Activated B cell treated with CpG ODN at 0.5 μM for 24 hours (primary cell): Measurements from ENCODE around the gene EMC10. TPM values are rescaled to one million over a fixed set of nuclear protein-coding genes. Genes with fewer than 3 reads are reported as not detected.
A peak's percentile ranks its signal among the peaks of the same experiment; 100 is the strongest.

Experiments
- ATAC-seq: fragments of 200-7000 bp; cut with Tn5 transposase; one replicate; pipeline ENCODE4 v1.10.0; 2021; ENCODE audit warnings: low read depth, mild to moderate bottlenecking, moderate library complexity
- CTCF ChIA-PET: fragments of 350-600 bp; sonication (Branson Sonifier 250); formaldehyde crosslinking; loops from one replicate; lab custom pipeline; 2021; ENCODE audit warnings: antibody characterized with exemption; lab: Charles Lee
- POLR2A ChIA-PET: fragments of 350-600 bp; sonication (Branson Sonifier 250); formaldehyde crosslinking; loops from one replicate; lab custom pipeline; 2021; ENCODE audit warnings: antibody characterized with exemption; lab: Charles Lee
- DNase-seq: peaks from one replicate; pipeline ENCODE4 v3.0.0; 2022
- H3K27ac Mint-ChIP-seq: one replicate; pipeline ENCODE4 v1.8.0; 2020; ENCODE audit warnings: mixed read lengths
- H3K27me3 Mint-ChIP-seq: one replicate; pipeline ENCODE4 v1.8.0; 2021; ENCODE audit warnings: mixed read lengths
- H3K36me3 Mint-ChIP-seq: one replicate; pipeline ENCODE4 v1.8.0; 2021; ENCODE audit warnings: low read depth, mixed read lengths
- H3K4me1 Mint-ChIP-seq: one replicate; pipeline ENCODE4 v1.8.0; 2021; ENCODE audit warnings: mixed read lengths
- H3K4me3 Mint-ChIP-seq: one replicate; pipeline ENCODE4 v1.8.0; 2020; ENCODE audit warnings: mild to moderate bottlenecking, mixed read lengths
- H3K9me3 Mint-ChIP-seq: one replicate; pipeline ENCODE4 v1.8.0; 2020; ENCODE audit warnings: mixed read lengths
- CTCF ChIP-seq: fragments of 200-600 bp; IDR thresholded peaks from one replicate; pipeline ENCODE4 v1.8.0; 2022; ENCODE audit warnings: antibody characterized with exemption, mild to moderate bottlenecking
- intact Hi-C: fragments of 100-400 bp; cut with micrococcal nuclease; formaldehyde crosslinking; loops from one replicate; pipeline ENCODE4 v1.15.1; 2024
- total RNA-seq: library from RNA; stranded (reverse); gene quantifications from 2 replicates; pipeline ENCODE4 v1.2.3, GENCODE V29; 2022

EMC10 gene
- total RNA-seq, 1 donor from 2014 or later: 72.1 TPM

- H3K4me3 Mint-ChIP-seq: peak overlapping the region; percentile 93
- peak overlapping the region; percentile 85 for H3K27ac Mint-ChIP-seq
- CTCF ChIA-PET: no interaction called here
- H3K4me1 Mint-ChIP-seq: peaks cover 23% of the 10 kb centered on the region
- DNase-seq: no peak
- intact Hi-C loops: loop anchor here (1.0 to 5.0 kb wide), 4 partner anchors 16 to 200 kb away; partner anchors contain the start of gene JOSD2
- peaks cover 34% of the 10 kb centered on the region for H3K36me3 Mint-ChIP-seq
- TF ChIP-seq CTCF: no peak
- H3K27me3 Mint-ChIP-seq: no peaks in the 10 kb centered on the region
- H3K9me3 Mint-ChIP-seq: no peaks in the 10 kb centered on the region
- POLR2A ChIA-PET: interaction anchor here (0.5 to 1.5 kb wide), 5 partner anchors 45 to 1459 kb away, joined by 3 to 7 read pairs (median 3); partner anchors contain the start of gene NR1H2
- ATAC-seq: no peak
These were observed 566 bp downstream of the EMC10 start for GRCh38 chr19:50476907-50477238.

- no peaks in the 10 kb centered on the region for H3K9me3 Mint-ChIP-seq
- TF ChIP-seq CTCF: no peak
- CTCF ChIA-PET: interaction anchor here (1.6 to 1.9 kb wide), 2 partner anchors 109 to 120 kb away, joined by 8 to 11 read pairs; no protein-coding TSS in a partner anchor
- H3K27me3 Mint-ChIP-seq: no peaks in the 10 kb centered on the region
- intact Hi-C loops: loop anchor here (5.0 kb wide), 1 partner anchor 199 kb away; no protein-coding TSS in a partner anchor
- H3K27ac Mint-ChIP-seq: no peak overlapping the region
- H3K4me3 Mint-ChIP-seq: peak overlapping the region; percentile 93
- H3K36me3 Mint-ChIP-seq: peaks cover 43% of the 10 kb centered on the region
- H3K4me1 Mint-ChIP-seq: peaks cover 23% of the 10 kb centered on the region
- DNase-seq (no peak), ATAC-seq (no peak)
- POLR2A ChIA-PET: interaction anchor here (1.0 to 2.0 kb wide), 3 partner anchors 33 to 120 kb away, joined by 3 to 8 read pairs (median 3); partner anchors contain the start of gene JOSD2
These were observed 1.6 kb downstream of the EMC10 start for GRCh38 chr19:50477751-50478515.

GRCh38 chr19:50478901-50479715 is 2.8 kb downstream of the EMC10 start:
- H3K36me3 Mint-ChIP-seq: peaks cover 50% of the 10 kb centered on the region
- H3K27me3 Mint-ChIP-seq: no peaks in the 10 kb centered on the region
- DNase-seq (no peak), ATAC-seq (no peak)
- no peak overlapping the region for H3K4me3 Mint-ChIP-seq
- intact Hi-C loops: loop anchor here (5.0 kb wide), 1 partner anchor 198 kb away; no protein-coding TSS in a partner anchor
- no peaks in the 10 kb centered on the region for H3K9me3 Mint-ChIP-seq
- H3K4me1 Mint-ChIP-seq: peaks cover 23% of the 10 kb centered on the region
- TF ChIP-seq CTCF: no peak
- H3K27ac Mint-ChIP-seq: no peak overlapping the region
- ChIA-PET POLR2A (interaction anchor here (0.5 to 2.0 kb wide), 5 partner anchors 12 to 122 kb away, joined by 3 to 8 read pairs (median 3); partner anchors contain the start of gene JOSD2), CTCF (interaction anchor here (0.8 to 1.9 kb wide), 3 partner anchors 110 to 123 kb away, joined by 3 to 11 read pairs (median 8); no protein-coding TSS in a partner anchor)

- DNase-seq (no peak), ATAC-seq (no peak)
- no peak overlapping the region for H3K4me3 Mint-ChIP-seq
- no peaks in the 10 kb centered on the region for H3K9me3 Mint-ChIP-seq
- H3K27me3 Mint-ChIP-seq: no peaks in the 10 kb centered on the region
- peaks cover 53% of the 10 kb centered on the region for H3K36me3 Mint-ChIP-seq
- intact Hi-C loops: loop anchor here (5.0 kb wide), 1 partner anchor 197 kb away; no protein-coding TSS in a partner anchor
- TF ChIP-seq CTCF: no peak
- ChIA-PET POLR2A (interaction anchor here (2.0 kb wide), 1 partner anchor 31 kb away, joined by 8 read pairs; the partner anchor contains the start of gene JOSD2), CTCF (interaction anchor here (0.8 to 1.9 kb wide), 3 partner anchors 111 to 124 kb away, joined by 3 to 11 read pairs (median 8); no protein-coding TSS in a partner anchor)
- H3K27ac Mint-ChIP-seq: no peak overlapping the region
- peaks cover 23% of the 10 kb centered on the region for H3K4me1 Mint-ChIP-seq
These were observed 3.5 kb downstream of the EMC10 start for GRCh38 chr19:50479761-50480251.
